ENCODE measurements around the gene KCNK5. TPM values are rescaled to one million over a fixed set of nuclear protein-coding genes. Genes with fewer than 3 reads are reported as not detected.

The KCNK5 gene
- total and polyA plus RNA-seq, 4 donors, result 6.0 to 22.0 (median 16.1) TPM

DNA sequence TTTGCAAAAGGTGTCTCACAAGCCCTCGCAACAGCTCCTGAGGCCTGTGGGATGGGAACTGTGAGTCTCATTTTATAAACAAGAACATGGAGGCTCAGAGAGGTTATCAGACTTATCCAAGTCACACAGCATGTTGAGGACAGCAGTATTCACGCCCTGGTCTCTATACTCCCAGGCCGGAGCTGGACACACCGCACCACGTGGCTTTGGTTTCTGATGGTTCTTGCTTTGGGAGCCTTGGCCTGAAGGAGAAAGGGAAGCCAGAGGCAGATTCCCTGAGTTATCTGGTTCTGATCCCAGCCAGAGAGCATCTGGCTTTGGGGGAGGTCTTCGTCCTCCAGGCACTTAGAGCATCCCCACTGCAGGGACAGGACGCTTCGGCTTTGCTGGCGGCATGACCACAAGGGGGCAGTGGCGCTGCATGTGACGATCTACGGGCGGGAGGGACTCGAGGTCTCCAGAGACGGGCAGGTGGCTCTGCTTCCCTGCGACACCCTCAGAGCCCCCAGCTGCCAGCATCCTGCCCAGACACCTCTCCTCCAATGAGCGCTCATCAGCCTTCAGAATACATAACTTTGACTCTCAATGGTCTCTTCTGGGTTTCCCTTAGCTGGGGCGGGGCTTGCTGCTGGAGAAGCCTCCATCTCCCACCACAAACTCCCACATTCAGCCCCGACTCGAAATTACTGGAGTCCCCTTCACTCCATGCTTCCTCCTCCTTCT lies 62.9 kb downstream of the KCNK5 start:
- Histone ChIP-seq H3K9me3 (ENCODE audit: control insufficient read depth in 4 of 4, insufficient read depth in 3 of 4, low read length in 3 of 4) (no peaks in the 10 kb centered on the region), H3K36me3 (ENCODE audit: control insufficient read depth in 4 of 4, insufficient read depth in 4 of 4, low read length in 4 of 4) (no peaks in the 10 kb centered on the region), H3K27me3 (ENCODE audit: control insufficient read depth in 3 of 3, insufficient read depth in 3 of 3, low read length in 2 of 3) (peaks cover 0 to 3% (median 0%) of the 10 kb centered on the region in 3 donors), H3K27ac (ENCODE audit: low read depth in 1 of 2, low read length in 1 of 2) (no peak overlapping the region), H3K9ac (ENCODE audit: insufficient read depth in 1 of 2, low read length in 2 of 2) (no peak overlapping the region), H3K4me1 (ENCODE audit: control insufficient read depth in 5 of 5, insufficient read depth in 5 of 5, low read length in 5 of 5) (peaks cover 0 to 8% (median 2%) of the 10 kb centered on the region in 5 donors), H3K4me3 (no peak overlapping the region)
- peak; percentile 78 to 85 (median 82) for DNase-seq
- TF ChIP-seq, protein P1, sequence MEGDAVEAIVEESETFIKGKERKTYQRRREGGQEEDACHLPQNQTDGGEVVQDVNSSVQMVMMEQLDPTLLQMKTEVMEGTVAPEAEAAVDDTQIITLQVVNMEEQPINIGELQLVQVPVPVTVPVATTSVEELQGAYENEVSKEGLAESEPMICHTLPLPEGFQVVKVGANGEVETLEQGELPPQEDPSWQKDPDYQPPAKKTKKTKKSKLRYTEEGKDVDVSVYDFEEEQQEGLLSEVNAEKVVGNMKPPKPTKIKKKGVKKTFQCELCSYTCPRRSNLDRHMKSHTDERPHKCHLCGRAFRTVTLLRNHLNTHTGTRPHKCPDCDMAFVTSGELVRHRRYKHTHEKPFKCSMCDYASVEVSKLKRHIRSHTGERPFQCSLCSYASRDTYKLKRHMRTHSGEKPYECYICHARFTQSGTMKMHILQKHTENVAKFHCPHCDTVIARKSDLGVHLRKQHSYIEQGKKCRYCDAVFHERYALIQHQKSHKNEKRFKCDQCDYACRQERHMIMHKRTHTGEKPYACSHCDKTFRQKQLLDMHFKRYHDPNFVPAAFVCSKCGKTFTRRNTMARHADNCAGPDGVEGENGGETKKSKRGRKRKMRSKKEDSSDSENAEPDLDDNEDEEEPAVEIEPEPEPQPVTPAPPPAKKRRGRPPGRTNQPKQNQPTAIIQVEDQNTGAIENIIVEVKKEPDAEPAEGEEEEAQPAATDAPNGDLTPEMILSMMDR (IDR thresholded peaks at IDR 0.05; ENCODE audit: control extremely low read depth, extremely low read depth), result peak; percentile 95
- 29 to 32% methylated on average over 20 of the region's 20 CpGs for WGBS, 2 donors
- ATAC-seq (ENCODE audit: insufficient read depth, low FRiP score), result peak; percentile 75

DNA sequence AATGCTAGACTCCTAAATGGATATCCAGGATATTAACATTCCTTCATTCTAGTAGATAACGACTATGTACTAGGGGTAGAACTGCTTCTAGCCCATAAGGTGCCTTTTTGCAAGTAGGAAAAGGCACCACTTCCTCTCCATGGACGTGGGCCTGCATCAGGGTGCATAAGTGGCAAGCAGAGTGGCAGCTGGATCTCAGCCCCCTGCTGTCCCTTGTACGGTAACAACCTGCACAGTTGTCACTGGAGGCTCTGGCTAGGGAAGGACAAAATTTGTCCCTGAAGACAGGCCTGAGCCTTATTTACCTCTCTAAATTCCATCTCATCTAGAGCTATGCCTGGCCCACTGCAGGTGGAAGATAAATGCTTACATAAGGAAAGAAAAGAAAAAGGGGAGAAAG lies 71.8 kb downstream of the KCNK5 start:
- Histone ChIP-seq H3K4me3 (no peak overlapping the region), H3K4me1 (ENCODE audit: control insufficient read depth in 5 of 5, insufficient read depth in 5 of 5, low read length in 5 of 5) (no peaks in the 10 kb centered on the region), H3K36me3 (ENCODE audit: control insufficient read depth in 4 of 4, insufficient read depth in 4 of 4, low read length in 4 of 4) (no peaks in the 10 kb centered on the region), H3K9me3 (ENCODE audit: control insufficient read depth in 4 of 4, insufficient read depth in 3 of 4, low read length in 3 of 4) (no peaks in the 10 kb centered on the region), H3K27ac (ENCODE audit: low read depth in 1 of 2, low read length in 1 of 2) (no peak overlapping the region), H3K9ac (ENCODE audit: insufficient read depth in 1 of 2, low read length in 2 of 2) (no peak overlapping the region), H3K27me3 (ENCODE audit: control insufficient read depth in 3 of 3, insufficient read depth in 3 of 3, low read length in 2 of 3) (no peaks in the 10 kb centered on the region)
- no peak for ATAC-seq (ENCODE audit: insufficient read depth, low FRiP score)
- DNase-seq, result no peak
- WGBS, 2 donors, result 52 to 69% methylated on average over 3 of the region's 3 CpGs
- TF ChIP-seq, protein P1 (IDR thresholded peaks at IDR 0.05; ENCODE audit: control extremely low read depth, extremely low read depth), result no peak

DNA sequence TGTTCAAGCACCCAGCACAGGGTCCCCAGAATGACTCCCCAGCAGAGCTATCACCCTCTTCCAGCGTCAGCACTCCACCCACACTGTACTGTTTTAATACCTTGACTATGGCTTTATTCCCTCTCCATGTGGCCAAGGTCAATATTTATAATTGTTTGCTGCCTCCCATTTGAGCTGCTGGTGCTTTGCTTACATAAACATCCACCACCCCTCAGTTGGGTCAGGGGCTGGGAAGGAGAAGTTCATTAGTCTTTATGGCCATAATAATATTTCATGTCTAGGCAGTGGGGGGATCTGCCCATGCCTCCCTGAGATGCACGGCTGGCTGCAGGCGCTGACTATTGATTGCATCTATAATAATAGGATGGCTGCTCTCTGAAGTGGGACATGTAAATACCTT lies 72.5 kb downstream of the KCNK5 start:
- Histone ChIP-seq H3K9ac (ENCODE audit: insufficient read depth in 1 of 2, low read length in 2 of 2) (no peak overlapping the region), H3K4me3 (no peak overlapping the region), H3K36me3 (ENCODE audit: control insufficient read depth in 4 of 4, insufficient read depth in 4 of 4, low read length in 4 of 4) (no peaks in the 10 kb centered on the region), H3K4me1 (ENCODE audit: control insufficient read depth in 5 of 5, insufficient read depth in 5 of 5, low read length in 5 of 5) (peaks cover 0 to 3% (median 0%) of the 10 kb centered on the region in 5 donors), H3K27ac (ENCODE audit: low read depth in 1 of 2, low read length in 1 of 2) (no peak overlapping the region), H3K27me3 (ENCODE audit: control insufficient read depth in 3 of 3, insufficient read depth in 3 of 3, low read length in 2 of 3) (no peaks in the 10 kb centered on the region), H3K9me3 (ENCODE audit: control insufficient read depth in 4 of 4, insufficient read depth in 3 of 4, low read length in 3 of 4) (no peaks in the 10 kb centered on the region)
- DNase-seq (no peak), ATAC-seq (ENCODE audit: insufficient read depth, low FRiP score) (no peak)
- TF ChIP-seq, protein P1 (IDR thresholded peaks at IDR 0.05; ENCODE audit: control extremely low read depth, extremely low read depth), result no peak
- 94% methylated on average over 3 of the region's 3 CpGs for WGBS, 2 donors
